Loucy (cell line): ENCODE data around the gene TSPYL2.

Experiments used
- H2AFZ ChIP-seq: fragments of 200-600 bp; sonication (generic); 2 replicates; pipeline ENCODE4 v1.6.0; 2016; ENCODE audit warnings: antibody characterized with exemption, mild to moderate bottlenecking, low read length, moderate library complexity
- H3F3A ChIP-seq: fragments of 200-600 bp; 2 replicates; pipeline ENCODE4 v1.6.0; 2016; ENCODE audit warnings: antibody characterized with exemption, low read depth, mild to moderate bottlenecking
- H3K27me3 ChIP-seq: fragments of 200-600 bp; sonication (generic); 2 replicates; pipeline ENCODE4 v1.6.1; 2014; ENCODE audit warnings: low read length, mild to moderate bottlenecking; ENCODE audit not compliant: insufficient read depth, poor library complexity, severe bottlenecking
- H3K36me3 ChIP-seq: fragments of 200-600 bp; sonication (generic); 2 replicates; pipeline ENCODE4 v1.6.1; 2016; ENCODE audit warnings: low read length; ENCODE audit not compliant: insufficient read depth
- H3K4me1 ChIP-seq: fragments of 200-600 bp; sonication (generic); 2 replicates; pipeline ENCODE4 v1.5.1; 2014; ENCODE audit warnings: low read length, mild to moderate bottlenecking; ENCODE audit not compliant: insufficient read depth, poor library complexity, severe bottlenecking
- H3K4me2 ChIP-seq: fragments of 200-600 bp; sonication (generic); 2 replicates; pipeline ENCODE4 v1.6.0; 2014; ENCODE audit warnings: antibody characterized with exemption, low read length, low read depth, mild to moderate bottlenecking; ENCODE audit not compliant: poor library complexity, severe bottlenecking
- H3K4me3 ChIP-seq: fragments of 200-600 bp; sonication (generic); 2 replicates; pipeline ENCODE4 v1.5.1; 2014; ENCODE audit warnings: low read length, mild to moderate bottlenecking, mixed read lengths; ENCODE audit not compliant: poor library complexity, severe bottlenecking
- H3K79me2 ChIP-seq: fragments of 200-600 bp; sonication (generic); 2 replicates; pipeline ENCODE4 v1.6.1; 2014; ENCODE audit warnings: low read length; ENCODE audit not compliant: insufficient read depth
- H3K9ac ChIP-seq: fragments of 200-600 bp; sonication (generic); 2 replicates; pipeline ENCODE4 v1.6.0; 2014; ENCODE audit warnings: mild to moderate bottlenecking, low read depth, low read length, moderate library complexity; ENCODE audit not compliant: poor library complexity, severe bottlenecking
- H3K9me2 ChIP-seq: fragments of 200-600 bp; sonication (generic); replicated peaks from 2 replicates; pipeline ENCODE4 v1.6.1; 2016; ENCODE audit warnings: low read depth, low read length, mixed read lengths
- H3K9me3 ChIP-seq: fragments of 200-600 bp; sonication (generic); 2 replicates; pipeline ENCODE4 v1.6.1; 2014; ENCODE audit warnings: mild to moderate bottlenecking, antibody characterized with exemption, low read length, low read depth; ENCODE audit not compliant: insufficient read depth
- H4K20me1 ChIP-seq: fragments of 200-600 bp; sonication (generic); 2 replicates; pipeline ENCODE4 v1.6.0; 2014; ENCODE audit warnings: antibody characterized with exemption, low read length, mild to moderate bottlenecking; ENCODE audit not compliant: insufficient read depth, poor library complexity, severe bottlenecking
- EZH2phosphoT487 ChIP-seq: fragments of 200-600 bp; IDR thresholded peaks from 2 replicates; pipeline ENCODE4 v1.6.1; 2018; ENCODE audit warnings: antibody characterized with exemption, mild to moderate bottlenecking, moderate library complexity, borderline replicate concordance
- TF ChIP-seq, protein P1 (sequence below): fragments of 200-600 bp; sonication (generic); conservative IDR thresholded peaks from 2 replicates; pipeline ENCODE4 v1.5.1; 2014; ENCODE audit warnings: mild to moderate bottlenecking, antibody characterized with exemption, low read length

The TSPYL2 gene

DNA sequence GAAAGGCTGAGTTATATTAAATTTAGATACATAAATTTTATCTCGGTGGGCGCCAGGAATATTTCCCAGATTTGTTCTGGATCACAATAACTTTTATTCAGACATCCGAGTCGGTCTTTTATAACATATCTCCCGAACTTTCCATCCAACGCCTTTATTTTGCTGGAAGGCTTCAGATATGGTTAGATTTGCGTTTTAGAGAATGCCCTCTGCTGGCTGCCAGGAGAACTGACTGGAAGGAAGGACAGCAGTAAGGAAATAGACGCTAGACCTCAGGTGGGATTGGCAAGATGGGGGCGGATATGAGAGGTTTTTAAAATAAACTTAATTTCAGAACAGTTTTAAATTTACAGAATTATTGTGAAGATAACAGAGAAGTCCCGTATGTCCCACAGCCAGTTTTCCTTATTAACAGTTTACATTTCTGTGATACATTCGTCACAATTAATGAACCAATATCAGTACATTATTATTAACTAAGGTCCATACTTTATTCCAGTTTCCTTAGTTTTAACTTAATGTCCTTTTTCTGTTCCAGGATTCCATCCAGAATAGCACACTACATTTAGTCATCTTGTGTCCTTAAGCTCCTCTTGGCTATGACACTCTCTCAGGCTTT lies 7.2 kb downstream of the TSPYL2 start:
- H3K4me3 ChIP-seq = no peak overlapping the region

DNA sequence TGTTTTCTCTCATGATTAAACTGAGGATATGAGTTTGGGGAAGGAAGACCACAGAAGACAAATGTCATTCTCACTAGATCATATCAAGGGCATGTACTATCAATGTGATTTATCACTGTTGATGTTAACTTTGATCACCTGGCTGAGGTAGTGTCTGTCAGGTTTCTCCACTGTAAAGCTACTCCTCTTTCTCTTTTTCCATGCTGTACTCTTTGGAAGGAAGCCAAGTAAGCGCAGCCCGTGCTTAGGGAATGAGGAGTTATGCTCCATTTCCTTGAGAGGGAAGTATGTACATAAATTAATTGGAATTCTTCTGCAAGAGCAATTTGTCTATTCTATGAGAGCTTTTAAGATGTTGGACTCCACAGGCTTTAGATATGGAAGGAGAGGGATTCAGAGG lies 7.8 kb downstream of the TSPYL2 start:
- Histone ChIP-seq H3K4me3 (no peak overlapping the region), H3K36me3 (peaks cover 5% of the 10 kb centered on the region; the same call in 1 of the 2 replicates), H3F3A (no peaks in the 10 kb centered on the region; the same call in 1 of the 2 replicates), H2AFZ (no peak overlapping the region), H3K27me3 (no peaks in the 10 kb centered on the region), H3K9ac (no peak overlapping the region), H3K79me2 (peaks cover 5% of the 10 kb centered on the region; the same call in 1 of the 2 replicates), H4K20me1 (peaks cover 3% of the 10 kb centered on the region), H3K4me2 (no peak overlapping the region), H3K9me2 (no peaks in the 10 kb centered on the region), H3K4me1 (peaks cover 9% of the 10 kb centered on the region), H3K9me3 (no peaks in the 10 kb centered on the region)
- TF ChIP-seq, protein P1, sequence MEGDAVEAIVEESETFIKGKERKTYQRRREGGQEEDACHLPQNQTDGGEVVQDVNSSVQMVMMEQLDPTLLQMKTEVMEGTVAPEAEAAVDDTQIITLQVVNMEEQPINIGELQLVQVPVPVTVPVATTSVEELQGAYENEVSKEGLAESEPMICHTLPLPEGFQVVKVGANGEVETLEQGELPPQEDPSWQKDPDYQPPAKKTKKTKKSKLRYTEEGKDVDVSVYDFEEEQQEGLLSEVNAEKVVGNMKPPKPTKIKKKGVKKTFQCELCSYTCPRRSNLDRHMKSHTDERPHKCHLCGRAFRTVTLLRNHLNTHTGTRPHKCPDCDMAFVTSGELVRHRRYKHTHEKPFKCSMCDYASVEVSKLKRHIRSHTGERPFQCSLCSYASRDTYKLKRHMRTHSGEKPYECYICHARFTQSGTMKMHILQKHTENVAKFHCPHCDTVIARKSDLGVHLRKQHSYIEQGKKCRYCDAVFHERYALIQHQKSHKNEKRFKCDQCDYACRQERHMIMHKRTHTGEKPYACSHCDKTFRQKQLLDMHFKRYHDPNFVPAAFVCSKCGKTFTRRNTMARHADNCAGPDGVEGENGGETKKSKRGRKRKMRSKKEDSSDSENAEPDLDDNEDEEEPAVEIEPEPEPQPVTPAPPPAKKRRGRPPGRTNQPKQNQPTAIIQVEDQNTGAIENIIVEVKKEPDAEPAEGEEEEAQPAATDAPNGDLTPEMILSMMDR = no peak
- no peak for TF ChIP-seq EZH2phosphoT487

More for the DNA sequence above, 7.2 kb downstream of the TSPYL2 start:
- Histone ChIP-seq H3K79me2 (no peaks in the 10 kb centered on the region; the same call in 1 of the 2 replicates), H3K4me1 (peaks cover 6% of the 10 kb centered on the region), H3F3A (no peaks in the 10 kb centered on the region; the same call in 1 of the 2 replicates), H3K36me3 (peaks cover 5% of the 10 kb centered on the region; the same call in 1 of the 2 replicates), H3K9me3 (no peaks in the 10 kb centered on the region), H3K9me2 (no peaks in the 10 kb centered on the region), H3K4me2 (no peak overlapping the region), H3K27me3 (no peaks in the 10 kb centered on the region), H4K20me1 (no peaks in the 10 kb centered on the region), H2AFZ (no peak overlapping the region), H3K9ac (no peak overlapping the region)
- no peak for TF ChIP-seq EZH2phosphoT487
- TF ChIP-seq, protein P1 = peak; percentile 71

DNA sequence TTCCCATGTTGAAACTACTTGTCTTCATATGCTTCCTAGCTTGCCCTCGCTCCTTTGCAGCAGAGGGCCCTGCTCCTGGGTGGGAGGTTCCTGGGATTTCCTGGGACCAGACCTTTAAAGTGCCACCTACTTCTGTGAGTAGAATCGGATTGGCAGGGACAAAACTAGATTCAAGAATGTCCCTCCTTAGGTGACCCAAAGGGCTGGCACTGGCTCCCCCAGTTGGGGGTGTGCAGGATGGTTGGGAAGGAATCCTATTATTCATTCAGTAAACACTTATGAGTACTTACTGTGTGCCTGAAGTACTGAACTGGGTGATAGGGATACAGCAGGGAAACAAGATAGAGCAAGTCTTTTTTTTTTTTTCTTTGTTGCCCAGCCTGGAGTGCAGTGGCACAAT lies 9.2 kb downstream of the TSPYL2 start:
- TF ChIP-seq, protein P1 = no peak
- no peak for TF ChIP-seq EZH2phosphoT487
- Histone ChIP-seq H3K9me2 (no peaks in the 10 kb centered on the region), H3K4me3 (no peak overlapping the region), H3K27me3 (no peaks in the 10 kb centered on the region), H3K4me1 (peaks cover 13% of the 10 kb centered on the region), H3K36me3 (no peaks in the 10 kb centered on the region), H4K20me1 (peaks cover 3% of the 10 kb centered on the region), H3K4me2 (no peak overlapping the region), H3K9me3 (no peaks in the 10 kb centered on the region), H3K9ac (no peak overlapping the region), H3F3A (no peaks in the 10 kb centered on the region; the same call in 1 of the 2 replicates), H2AFZ (no peak overlapping the region), H3K79me2 (peaks cover 18% of the 10 kb centered on the region)
